Measurements from ENCODE around the gene UBA52.

The UBA52 gene

DNA sequence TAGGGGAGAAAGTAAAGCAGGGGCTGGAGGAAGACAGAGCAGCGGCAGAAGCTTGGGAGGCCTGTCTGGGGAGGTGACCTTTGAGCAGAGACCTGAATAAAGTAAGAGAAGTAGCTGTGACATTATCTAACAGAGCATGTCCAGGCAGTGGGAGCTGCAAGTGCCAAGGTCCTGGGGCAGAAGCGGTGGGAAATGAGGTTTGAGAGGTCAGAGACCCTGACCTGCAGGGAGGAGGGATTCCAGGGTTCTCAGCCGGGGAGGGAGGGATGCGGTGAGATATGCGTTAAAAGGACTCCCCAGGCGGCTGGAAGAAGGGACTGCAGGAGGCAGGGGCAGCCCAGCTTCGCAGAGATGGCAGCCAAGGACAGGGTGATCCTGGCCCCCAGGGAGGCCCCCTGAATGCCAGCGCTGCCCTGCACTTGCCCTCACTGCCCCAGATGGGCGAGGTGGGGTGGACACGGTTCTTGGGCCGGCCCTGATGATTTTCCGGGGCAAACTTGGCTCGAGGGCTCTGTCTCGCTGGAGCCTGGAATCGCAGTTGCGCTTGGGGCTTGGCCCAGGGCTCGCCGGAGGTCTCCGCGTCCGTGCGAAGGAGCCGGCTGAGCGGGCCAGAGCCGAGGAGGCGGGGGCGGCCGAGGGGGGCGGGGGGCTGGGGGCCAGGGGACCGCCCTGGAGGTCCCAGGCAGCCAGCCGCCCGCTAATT lies 31.7 kb downstream of the UBA52 start:
- H4K91ac ChIP-seq (ENCODE audit: low read depth, low read length) = no peak overlapping the region

DNA sequence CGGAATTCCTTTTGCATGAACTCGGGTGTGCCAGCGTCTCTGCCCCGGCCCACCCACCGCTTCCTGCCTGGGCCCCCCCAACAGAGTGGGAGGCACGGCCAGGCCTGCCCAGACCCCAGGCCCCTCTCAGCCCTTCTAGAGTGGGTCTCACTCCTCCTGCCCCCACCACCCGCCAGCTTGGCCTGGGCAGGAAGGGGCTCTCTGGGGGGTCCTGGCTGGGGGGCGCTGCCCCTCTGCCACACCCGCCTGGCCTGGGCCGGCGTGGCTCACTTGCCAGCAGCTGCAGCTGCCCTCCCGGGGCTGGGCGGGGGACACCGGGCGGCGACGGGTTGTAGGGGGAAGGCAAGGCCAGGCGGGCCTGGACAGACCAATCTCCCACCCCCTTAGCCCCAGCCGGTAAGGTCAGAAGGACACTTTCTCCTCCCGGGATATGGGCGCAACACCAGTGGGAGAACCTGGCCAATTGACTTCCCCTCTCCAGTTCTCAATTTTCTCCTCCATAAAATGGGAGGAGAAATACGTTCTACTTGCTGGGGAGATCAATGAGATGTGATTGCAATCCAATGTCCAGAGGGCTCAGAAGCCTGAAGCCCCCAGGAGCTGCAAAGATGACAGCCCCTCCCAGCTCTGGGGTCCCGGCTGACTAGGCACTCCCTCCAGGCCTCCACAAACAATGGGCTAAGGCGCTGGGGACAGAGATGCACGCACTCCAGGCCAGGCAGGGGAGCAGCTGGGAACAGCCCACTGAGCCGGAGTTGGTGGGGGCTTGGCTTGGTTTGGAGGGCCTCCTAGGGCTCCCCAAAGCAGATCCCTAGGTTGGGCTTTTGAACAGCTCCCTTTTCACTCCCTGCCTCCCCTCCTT lies 32.5 kb downstream of the UBA52 start:
- Histone ChIP-seq H2AK5ac (ENCODE audit: low read length) (no peak overlapping the region), H3K27ac (ENCODE audit: low read depth, low read length) (no peak overlapping the region), H3K23ac (ENCODE audit: low read length) (no peak overlapping the region), H3K18ac (ENCODE audit: low read length) (no peak overlapping the region), H2BK120ac (ENCODE audit: insufficient read depth, low read length, poor library complexity) (no peak overlapping the region), H3K4me2 (ENCODE audit: low read length) (no peak overlapping the region), H2BK12ac (ENCODE audit: low read length) (no peak overlapping the region), H4K12ac (ENCODE audit: low read depth, low read length) (no peak overlapping the region), H3K9ac (ENCODE audit: low read length) (no peak overlapping the region), H3K36me3 (ENCODE audit: control insufficient read depth in 1 of 2, insufficient read depth in 2 of 2, low read length in 2 of 2) (no peaks in the 10 kb centered on the region), H3K4me1 (ENCODE audit: control insufficient read depth in 1 of 2, insufficient read depth in 2 of 2, low read length in 2 of 2) (peaks cover 0 to 4% of the 10 kb centered on the region in 2 experiments), H4K8ac (ENCODE audit: low read depth, low read length) (no peak overlapping the region), H3K9me3 (ENCODE audit: insufficient read depth, low read depth, low read length) (no peaks in the 10 kb centered on the region), H3K4me3 (ENCODE audit: low read depth, low read length) (no peak overlapping the region), H2AFZ (ENCODE audit: insufficient read depth, low read length, poor library complexity) (no peak overlapping the region), H3K27me3 (ENCODE audit: insufficient read depth, low read length) (peaks cover 59% of the 10 kb centered on the region), H3K14ac (ENCODE audit: low read length) (no peak overlapping the region), H3K79me1 (ENCODE audit: low read length) (no peaks in the 10 kb centered on the region), H3K79me2 (ENCODE audit: control insufficient read depth, insufficient read depth, low read length, poor library complexity) (no peaks in the 10 kb centered on the region), H4K91ac (ENCODE audit: low read depth, low read length) (no peak overlapping the region), H2BK5ac (ENCODE audit: low read depth, low read length, poor library complexity) (no peak overlapping the region), H3K4ac (ENCODE audit: low read depth, low read length) (no peak overlapping the region)
- no CpG with 5 or more reads among the region's 26 CpGs for WGBS (ENCODE audit: extremely low coverage, insufficient coverage, insufficient read length)
- no peak for DNase-seq

More for the DNA sequence above, 31.7 kb downstream of the UBA52 start:
- no peak overlapping the region for H2BK5ac ChIP-seq (ENCODE audit: low read depth, low read length, poor library complexity)
- no peak overlapping the region for H3K4me2 ChIP-seq (ENCODE audit: low read length)
- no peak overlapping the region for H3K14ac ChIP-seq (ENCODE audit: low read length)
- H3K9me3 ChIP-seq (ENCODE audit: insufficient read depth, low read depth, low read length) = no peaks in the 10 kb centered on the region
- no peak overlapping the region for H2BK120ac ChIP-seq (ENCODE audit: insufficient read depth, low read length, poor library complexity)
- H3K79me1 ChIP-seq (ENCODE audit: low read length) = no peaks in the 10 kb centered on the region
- H3K27ac ChIP-seq (ENCODE audit: low read depth, low read length) = no peak overlapping the region
- WGBS (ENCODE audit: extremely low coverage, insufficient coverage, insufficient read length) = no CpG with 5 or more reads among the region's 32 CpGs
- peaks cover 52% of the 10 kb centered on the region for H3K27me3 ChIP-seq (ENCODE audit: insufficient read depth, low read length)
- H3K9ac ChIP-seq (ENCODE audit: low read length) = peak overlapping the region; percentile 18
- no peak overlapping the region for H2AK5ac ChIP-seq (ENCODE audit: low read length)
- no peak overlapping the region for H2BK12ac ChIP-seq (ENCODE audit: low read length)
- H3K79me2 ChIP-seq (ENCODE audit: control insufficient read depth, insufficient read depth, low read length, poor library complexity) = no peaks in the 10 kb centered on the region
- no peak overlapping the region for H3K4me3 ChIP-seq (ENCODE audit: low read depth, low read length)
- H3K23ac ChIP-seq (ENCODE audit: low read length) = no peak overlapping the region
- H3K4ac ChIP-seq (ENCODE audit: low read depth, low read length) = no peak overlapping the region
- no peak overlapping the region for H4K8ac ChIP-seq (ENCODE audit: low read depth, low read length)
- H3K18ac ChIP-seq (ENCODE audit: low read length) = no peak overlapping the region
- no peaks in the 10 kb centered on the region for H3K36me3 ChIP-seq (ENCODE audit: control insufficient read depth in 1 of 2, insufficient read depth in 2 of 2, low read length in 2 of 2)
- H3K4me1 ChIP-seq (ENCODE audit: control insufficient read depth in 1 of 2, insufficient read depth in 2 of 2, low read length in 2 of 2) = peaks cover 0 to 4% of the 10 kb centered on the region in 2 experiments
- no peak overlapping the region for H2AFZ ChIP-seq (ENCODE audit: insufficient read depth, low read length, poor library complexity)
- DNase-seq = peak in 1 of 2 donors; percentile 23
- H4K12ac ChIP-seq (ENCODE audit: low read depth, low read length) = no peak overlapping the region

GRCh38 chr19:18604820-18605159 lies 33.1 kb downstream of the UBA52 start:
- H3K9me3 ChIP-seq (ENCODE audit: insufficient read depth, low read depth, low read length) = no peaks in the 10 kb centered on the region
- H2BK12ac ChIP-seq (ENCODE audit: low read length) = no peak overlapping the region
- no peak overlapping the region for H3K4me2 ChIP-seq (ENCODE audit: low read length)
- no peak overlapping the region for H3K27ac ChIP-seq (ENCODE audit: low read depth, low read length)
- no peak overlapping the region for H2BK120ac ChIP-seq (ENCODE audit: insufficient read depth, low read length, poor library complexity)
- H4K12ac ChIP-seq (ENCODE audit: low read depth, low read length) = no peak overlapping the region
- H3K4ac ChIP-seq (ENCODE audit: low read depth, low read length) = no peak overlapping the region
- H4K8ac ChIP-seq (ENCODE audit: low read depth, low read length) = no peak overlapping the region
- peaks cover 65% of the 10 kb centered on the region for H3K27me3 ChIP-seq (ENCODE audit: insufficient read depth, low read length)
- no peak overlapping the region for H2BK5ac ChIP-seq (ENCODE audit: low read depth, low read length, poor library complexity)
- H3K18ac ChIP-seq (ENCODE audit: low read length) = no peak overlapping the region
- H2AK5ac ChIP-seq (ENCODE audit: low read length) = no peak overlapping the region
- no peak overlapping the region for H2AFZ ChIP-seq (ENCODE audit: insufficient read depth, low read length, poor library complexity)
- no peak overlapping the region for H4K91ac ChIP-seq (ENCODE audit: low read depth, low read length)
- H3K36me3 ChIP-seq (ENCODE audit: control insufficient read depth in 1 of 2, insufficient read depth in 2 of 2, low read length in 2 of 2) = no peaks in the 10 kb centered on the region
- no CpG with 5 or more reads among the region's 10 CpGs for WGBS (ENCODE audit: extremely low coverage, insufficient coverage, insufficient read length)
- H3K79me2 ChIP-seq (ENCODE audit: control insufficient read depth, insufficient read depth, low read length, poor library complexity) = no peaks in the 10 kb centered on the region
- H3K4me1 ChIP-seq (ENCODE audit: control insufficient read depth in 1 of 2, insufficient read depth in 2 of 2, low read length in 2 of 2) = peaks cover 0 to 4% of the 10 kb centered on the region in 2 experiments
- no peak overlapping the region for H3K14ac ChIP-seq (ENCODE audit: low read length)
- DNase-seq = no peak
- H3K23ac ChIP-seq (ENCODE audit: low read length) = no peak overlapping the region
- no peak overlapping the region for H3K9ac ChIP-seq (ENCODE audit: low read length)
- H3K79me1 ChIP-seq (ENCODE audit: low read length) = no peaks in the 10 kb centered on the region
- no peak overlapping the region for H3K4me3 ChIP-seq (ENCODE audit: low read depth, low read length)

DNA sequence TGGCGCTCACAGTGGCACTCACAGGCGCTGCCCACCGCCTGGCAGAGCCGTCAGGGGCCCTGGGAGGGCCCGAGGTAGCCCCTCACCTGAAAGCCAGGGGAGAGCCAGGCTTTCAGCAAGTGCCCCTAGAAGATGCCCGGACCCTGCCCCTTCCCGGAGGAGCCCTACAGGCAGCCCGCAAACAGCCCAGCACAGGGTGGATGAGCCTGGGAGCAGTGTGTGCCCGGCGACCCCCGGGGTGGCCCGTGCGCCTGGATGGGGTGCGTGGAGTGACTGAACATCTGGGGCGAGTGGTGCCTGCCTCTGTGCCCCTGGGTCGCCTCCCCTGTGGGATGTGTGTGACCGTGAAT lies 33.5 kb downstream of the UBA52 start:
- H2AK5ac ChIP-seq (ENCODE audit: low read length) = no peak overlapping the region
- H3K23ac ChIP-seq (ENCODE audit: low read length) = no peak overlapping the region
- no peak overlapping the region for H2BK12ac ChIP-seq (ENCODE audit: low read length)
- H3K18ac ChIP-seq (ENCODE audit: low read length) = no peak overlapping the region
- no CpG with 5 or more reads among the region's 17 CpGs for WGBS (ENCODE audit: extremely low coverage, insufficient coverage, insufficient read length)
- H2BK5ac ChIP-seq (ENCODE audit: low read depth, low read length, poor library complexity) = no peak overlapping the region
- H4K8ac ChIP-seq (ENCODE audit: low read depth, low read length) = no peak overlapping the region
- no peak overlapping the region for H3K14ac ChIP-seq (ENCODE audit: low read length)
- H3K4ac ChIP-seq (ENCODE audit: low read depth, low read length) = no peak overlapping the region
- H3K4me2 ChIP-seq (ENCODE audit: low read length) = no peak overlapping the region
- no peak for DNase-seq
- H4K91ac ChIP-seq (ENCODE audit: low read depth, low read length) = no peak overlapping the region
- H3K79me1 ChIP-seq (ENCODE audit: low read length) = no peaks in the 10 kb centered on the region
- no peak overlapping the region for H4K12ac ChIP-seq (ENCODE audit: low read depth, low read length)
- H3K4me3 ChIP-seq (ENCODE audit: low read depth, low read length) = no peak overlapping the region
- no peaks in the 10 kb centered on the region for H3K79me2 ChIP-seq (ENCODE audit: control insufficient read depth, insufficient read depth, low read length, poor library complexity)
- H3K27ac ChIP-seq (ENCODE audit: low read depth, low read length) = no peak overlapping the region
- no peak overlapping the region for H2AFZ ChIP-seq (ENCODE audit: insufficient read depth, low read length, poor library complexity)
- no peak overlapping the region for H2BK120ac ChIP-seq (ENCODE audit: insufficient read depth, low read length, poor library complexity)
- H3K9ac ChIP-seq (ENCODE audit: low read length) = no peak overlapping the region
- H3K4me1 ChIP-seq (ENCODE audit: control insufficient read depth in 1 of 2, insufficient read depth in 2 of 2, low read length in 2 of 2) = peaks cover 1 to 5% of the 10 kb centered on the region in 2 experiments
- H3K9me3 ChIP-seq (ENCODE audit: insufficient read depth, low read depth, low read length) = no peaks in the 10 kb centered on the region
- H3K36me3 ChIP-seq (ENCODE audit: control insufficient read depth in 1 of 2, insufficient read depth in 2 of 2, low read length in 2 of 2) = no peaks in the 10 kb centered on the region
- peaks cover 69% of the 10 kb centered on the region for H3K27me3 ChIP-seq (ENCODE audit: insufficient read depth, low read length)

All from trophoblast cell (in vitro differentiated cells and primary cell).